ENCODE measurements around the gene BEAN1.

BEAN1 gene

GRCh38 chr16:66427036-66427860 lies at the start of gene BEAN1:
BEAN1 (plus strand) TSS chr16:66427295; CDS start chr16:66437677, 10,382 bp downstream.
- TF ChIP-seq CTCF (IDR thresholded peaks at IDR 0.05; ENCODE audit: low read depth, low read length): no peak
- peak within 1 kb of the TSS; percentile 21 for H3K4me3 ChIP-seq (ENCODE audit: low read depth, low read length)
- DNase-seq (ENCODE audit: low read depth, low spot score): no peak
- in situ Hi-C loops (cut with HindIII; ENCODE audit: low sequenced_read_pairs): no loop called here

GRCh38 chr16:66377324-66377723 lies 49.8 kb upstream of the BEAN1 start:
- in situ Hi-C loops (cut with HindIII; ENCODE audit: low sequenced_read_pairs): no loop called here
- H3K4me3 ChIP-seq (ENCODE audit: low read depth, low read length): no peak overlapping the region
- DNase-seq (ENCODE audit: low read depth, low spot score): no peak
- TF ChIP-seq CTCF (IDR thresholded peaks at IDR 0.05; ENCODE audit: low read depth, low read length): no peak

GRCh38 chr16:66378741-66379570 lies 48.1 kb upstream of the BEAN1 start:
- in situ Hi-C loops (cut with HindIII; ENCODE audit: low sequenced_read_pairs): no loop called here
- TF ChIP-seq CTCF (IDR thresholded peaks at IDR 0.05; ENCODE audit: low read depth, low read length): no peak
- DNase-seq (ENCODE audit: low read depth, low spot score): no peak
- no peak overlapping the region for H3K4me3 ChIP-seq (ENCODE audit: low read depth, low read length)

GRCh38 chr16:66379571-66379941 lies 47.5 kb upstream of the BEAN1 start:
- in situ Hi-C loops (cut with HindIII; ENCODE audit: low sequenced_read_pairs): no loop called here
- no peak overlapping the region for H3K4me3 ChIP-seq (ENCODE audit: low read depth, low read length)
- no peak for TF ChIP-seq CTCF (IDR thresholded peaks at IDR 0.05; ENCODE audit: low read depth, low read length)
- no peak for DNase-seq (ENCODE audit: low read depth, low spot score)

GRCh38 chr16:66380421-66380820 lies 46.7 kb upstream of the BEAN1 start:
- no peak overlapping the region for H3K4me3 ChIP-seq (ENCODE audit: low read depth, low read length)
- TF ChIP-seq CTCF (IDR thresholded peaks at IDR 0.05; ENCODE audit: low read depth, low read length): no peak
- no peak for DNase-seq (ENCODE audit: low read depth, low spot score)
- in situ Hi-C loops (cut with HindIII; ENCODE audit: low sequenced_read_pairs): no loop called here

GRCh38 chr16:66381585-66382170 lies 45.4 kb upstream of the BEAN1 start:
- no peak overlapping the region for H3K4me3 ChIP-seq (ENCODE audit: low read depth, low read length)
- in situ Hi-C loops (cut with HindIII; ENCODE audit: low sequenced_read_pairs): no loop called here
- no peak for DNase-seq (ENCODE audit: low read depth, low spot score)
- no peak for TF ChIP-seq CTCF (IDR thresholded peaks at IDR 0.05; ENCODE audit: low read depth, low read length)
